HL-60/S4 treated with retinoic acid at 250 ng/mL for 4 days and 3 days (cell line): Measurements from ENCODE around the gene SUN2.

Experiments used
- in situ Hi-C: fragments of 300-500 bp; cut with MboI; formaldehyde crosslinking; loops from 2 replicates; pipeline ENCODE4 v1.7.0; 2022; ENCODE audit warnings: low sequenced_read_pairs

Gene SUN2

DNA sequence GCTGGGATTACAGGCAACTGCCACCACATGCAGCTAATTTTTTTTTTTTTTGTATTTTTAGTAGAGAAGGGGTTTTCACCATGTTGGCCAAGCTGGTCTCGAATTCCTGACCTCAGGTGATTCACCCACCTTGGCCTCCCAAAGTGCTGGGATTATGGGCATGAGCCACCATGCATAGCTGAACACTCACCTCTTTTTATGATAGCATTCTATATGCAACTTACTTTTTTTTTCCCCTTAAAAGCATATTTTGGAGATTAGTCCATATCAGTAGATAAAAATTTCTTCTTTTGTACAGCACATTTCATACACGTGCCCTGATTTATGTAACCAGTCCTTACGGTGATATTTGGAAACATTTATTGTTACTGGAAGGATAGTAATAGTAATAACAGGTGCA lies 35.4 kb downstream of the SUN2 start:
- in situ Hi-C loops = no loop called here

DNA sequence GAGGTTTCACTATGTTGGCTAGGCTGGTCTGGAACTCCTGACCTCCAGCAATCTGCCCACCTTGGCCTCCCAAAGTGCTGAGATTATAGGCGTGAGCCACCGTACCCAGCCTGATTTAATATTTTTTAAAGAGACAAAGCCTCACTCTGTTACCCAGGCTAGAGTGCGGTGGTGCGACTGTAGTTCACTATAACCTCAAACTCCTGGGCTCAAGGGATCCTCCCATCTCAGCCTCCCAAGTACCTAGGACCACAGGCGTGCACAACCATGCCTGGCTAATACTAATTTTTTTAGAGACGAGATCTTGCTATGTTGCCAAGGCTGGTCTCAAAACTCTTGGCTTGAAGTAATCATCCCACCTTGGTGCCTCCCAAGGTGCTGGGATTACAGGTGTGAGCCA lies 36.6 kb downstream of the SUN2 start:
- in situ Hi-C loops = no loop called here

DNA sequence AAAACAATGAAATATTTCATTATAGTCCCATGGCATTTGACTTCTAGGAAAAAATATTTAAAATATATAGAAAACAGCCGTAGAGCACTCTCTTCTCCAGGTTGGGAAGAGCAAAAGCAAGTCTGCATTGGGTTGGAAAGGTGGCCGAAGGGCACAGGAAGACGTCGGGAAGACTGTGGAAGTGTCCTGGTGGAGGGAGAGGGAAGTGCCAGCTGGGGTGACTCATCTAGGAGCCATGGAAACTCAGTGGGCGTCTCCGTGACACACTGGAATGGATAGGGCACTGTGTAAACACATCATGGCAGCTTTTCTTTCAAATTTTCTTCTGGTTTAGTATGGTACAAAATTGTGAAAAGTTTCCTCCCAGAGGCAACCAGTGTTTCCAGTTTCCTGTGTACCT lies 37.4 kb downstream of the SUN2 start:
- in situ Hi-C loops = no loop called here

DNA sequence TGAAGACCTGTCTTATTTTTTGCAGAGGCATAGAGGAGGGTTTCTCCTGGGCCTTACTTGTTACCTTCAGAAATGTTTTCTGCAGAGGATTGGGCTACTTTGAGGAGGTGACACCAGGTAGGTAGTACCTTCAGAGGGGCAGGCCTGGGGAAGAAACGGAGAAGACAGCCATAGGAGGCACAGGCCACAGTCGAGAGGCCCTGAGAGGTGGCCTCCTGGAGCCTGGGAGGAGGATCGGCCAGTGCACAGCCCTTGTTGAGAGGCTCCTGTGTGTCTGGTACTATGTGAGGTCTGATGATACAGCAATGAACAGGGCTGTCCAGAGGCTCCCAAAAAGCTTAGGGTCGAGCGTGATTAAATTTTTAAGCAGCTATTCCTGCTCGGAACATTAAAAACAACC lies 38.6 kb downstream of the SUN2 start:
- in situ Hi-C loops = no loop called here

DNA sequence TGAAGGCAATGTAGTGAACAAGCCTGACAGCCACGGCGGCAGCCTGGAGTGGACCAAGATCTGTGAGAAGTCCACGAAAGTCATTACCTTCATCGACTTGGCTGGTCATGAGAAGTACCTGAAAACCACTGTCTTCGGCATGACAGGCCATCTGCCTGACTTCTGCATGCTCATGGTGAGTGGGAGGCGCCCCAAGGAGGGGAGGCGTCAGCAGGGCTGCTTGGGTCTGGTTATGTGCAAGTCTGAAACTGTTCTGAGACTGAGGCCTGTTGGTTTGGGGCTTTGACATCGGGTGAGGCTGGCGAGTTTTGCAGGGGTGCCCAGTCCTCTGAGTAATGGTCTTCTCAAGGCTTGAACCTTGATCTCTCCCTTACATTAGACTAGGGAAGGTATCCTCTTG lies 39.0 kb downstream of the SUN2 start:
- in situ Hi-C loops = no loop called here

DNA sequence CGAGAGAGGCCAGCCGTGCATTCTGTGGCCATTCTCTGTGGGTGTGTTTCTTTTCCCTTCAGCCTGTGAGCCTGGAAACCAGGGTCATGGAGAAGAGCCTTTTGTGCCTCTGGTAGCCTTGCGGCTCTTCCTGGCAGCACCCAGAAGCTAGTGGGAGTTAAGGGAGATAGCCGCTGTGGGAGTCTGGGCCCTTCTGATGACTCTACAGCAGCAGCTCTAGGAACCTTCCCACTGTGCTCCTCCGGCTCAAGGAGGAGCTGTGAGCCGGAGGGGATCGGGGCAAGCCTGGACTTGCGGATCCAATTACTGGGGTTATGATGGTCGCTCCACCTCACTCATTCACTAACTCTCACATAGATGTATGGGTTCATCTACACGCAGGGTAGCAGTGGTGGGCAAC lies 39.5 kb downstream of the SUN2 start:
- in situ Hi-C loops = no loop called here

DNA sequence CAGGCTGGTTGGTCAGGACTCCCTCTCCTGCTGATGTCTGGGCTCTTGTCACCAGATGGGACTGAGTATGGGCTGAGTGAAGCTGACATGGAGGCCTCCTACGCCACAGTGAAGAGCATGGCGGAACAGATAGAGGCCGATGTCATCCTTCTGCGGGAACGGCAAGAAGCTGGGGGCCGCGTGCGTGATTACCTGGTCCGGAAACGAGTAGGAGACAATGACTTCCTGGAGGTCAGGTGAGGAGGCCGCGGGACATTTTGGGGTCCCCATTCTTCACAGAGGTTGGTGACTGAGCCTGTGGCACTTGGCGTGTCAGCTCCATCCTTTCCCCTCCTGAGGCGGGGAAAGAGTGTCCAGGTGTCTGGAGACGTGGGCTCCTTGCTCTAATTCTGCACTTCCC lies 39.9 kb downstream of the SUN2 start:
- in situ Hi-C loops = no loop called here

DNA sequence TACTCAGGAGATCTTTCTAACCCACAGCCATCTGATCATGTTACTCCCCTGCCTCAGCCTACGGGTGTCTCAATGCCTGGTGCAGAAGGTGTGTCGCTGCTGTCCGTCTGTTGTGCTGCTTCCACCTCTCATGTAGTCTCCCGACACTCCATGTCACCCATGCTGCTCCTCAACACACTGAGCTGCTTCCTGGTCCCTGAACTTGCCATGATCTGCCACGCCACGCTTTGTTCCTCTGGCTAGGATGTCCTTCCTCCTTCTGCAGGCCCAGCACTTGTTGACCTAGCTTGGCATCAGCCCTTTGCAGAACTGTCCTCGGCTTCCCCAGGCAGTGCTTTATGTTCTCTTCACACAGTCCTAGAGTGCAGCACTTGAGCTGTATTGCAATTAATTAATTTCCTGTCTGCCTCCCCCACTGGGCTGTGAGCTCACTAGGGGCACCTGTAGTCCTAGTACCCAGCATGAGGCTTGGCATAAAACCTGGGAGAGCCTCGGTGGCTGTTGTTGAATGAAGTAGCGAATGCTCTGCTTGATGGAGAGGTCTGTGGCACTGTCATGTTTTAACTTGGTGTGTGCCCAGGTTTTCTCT lies 40.5 kb downstream of the SUN2 start:
- in situ Hi-C loops = no loop called here

DNA sequence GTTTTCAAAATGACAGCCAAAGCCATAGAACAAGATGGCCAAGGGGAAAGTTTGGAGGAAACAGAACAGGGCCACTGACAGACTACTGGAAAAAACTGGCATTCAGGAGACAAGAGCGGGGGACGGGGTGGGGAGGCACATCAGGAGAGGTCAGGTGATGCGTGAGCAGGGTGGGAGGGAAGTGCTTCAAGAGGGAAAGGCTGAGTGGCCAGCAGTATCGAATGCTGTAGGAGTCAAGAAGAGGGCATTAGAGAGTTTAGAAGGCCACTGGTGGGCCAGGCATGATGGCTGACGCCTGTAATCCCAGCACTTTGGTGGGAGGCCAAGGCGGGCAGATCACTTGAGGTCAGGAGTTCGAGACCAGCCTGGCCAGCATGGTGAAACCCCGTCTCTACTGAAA lies 41.9 kb downstream of the SUN2 start:
- in situ Hi-C loops = no loop called here

DNA sequence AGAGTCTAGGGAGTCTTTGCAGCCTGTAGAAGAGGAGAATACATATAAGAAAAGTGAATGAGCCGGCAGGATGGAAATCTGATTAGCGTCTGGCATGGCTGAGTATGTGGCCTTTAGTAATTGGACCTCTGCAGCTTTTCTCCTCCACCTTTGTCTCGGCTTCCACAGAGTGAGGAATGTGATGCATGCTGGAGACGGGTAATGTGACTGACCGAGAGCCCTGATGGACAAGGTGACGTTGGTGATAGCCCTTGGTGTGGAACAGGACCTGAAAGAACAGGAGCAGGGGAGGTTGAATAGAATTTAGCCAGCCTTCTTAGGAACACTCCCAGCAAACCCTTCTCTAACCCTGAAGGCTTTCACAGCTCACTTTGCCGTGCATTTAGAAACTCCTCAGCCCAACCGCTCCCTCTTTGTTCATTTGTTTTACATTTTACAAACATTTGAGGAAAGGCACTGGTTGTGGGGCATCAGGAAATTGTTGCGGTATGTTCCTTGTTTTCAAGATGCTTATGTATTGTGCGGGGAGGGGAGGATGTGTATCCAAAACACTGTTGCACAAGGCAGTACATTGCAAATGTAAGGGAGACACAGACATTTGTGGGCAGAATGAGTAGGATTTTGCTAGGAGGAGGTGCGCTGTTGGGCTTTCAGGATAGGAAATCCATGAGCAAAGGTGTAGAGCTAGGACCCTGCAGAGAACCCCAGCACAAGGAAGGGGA lies 43.2 kb downstream of the SUN2 start:
- in situ Hi-C loops = no loop called here

DNA sequence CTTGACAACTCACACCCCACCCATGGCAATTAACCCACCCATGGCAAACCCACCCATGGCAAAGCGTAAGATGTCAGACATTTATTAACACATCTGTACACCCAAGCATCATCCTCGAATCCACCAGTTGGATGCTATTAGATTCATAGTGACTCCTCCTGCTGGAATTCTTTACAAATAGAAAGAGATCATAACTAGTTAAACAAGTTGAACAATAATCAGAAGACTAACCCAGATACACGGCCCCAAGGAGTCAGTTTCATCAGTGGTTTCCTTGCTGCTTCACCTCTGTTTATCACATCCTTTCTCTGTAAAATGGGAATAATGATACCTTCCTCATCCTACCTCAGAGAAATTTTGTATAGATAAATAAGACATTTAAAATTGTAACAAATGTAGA lies 44.9 kb downstream of the SUN2 start:
- in situ Hi-C loops = no loop called here

DNA sequence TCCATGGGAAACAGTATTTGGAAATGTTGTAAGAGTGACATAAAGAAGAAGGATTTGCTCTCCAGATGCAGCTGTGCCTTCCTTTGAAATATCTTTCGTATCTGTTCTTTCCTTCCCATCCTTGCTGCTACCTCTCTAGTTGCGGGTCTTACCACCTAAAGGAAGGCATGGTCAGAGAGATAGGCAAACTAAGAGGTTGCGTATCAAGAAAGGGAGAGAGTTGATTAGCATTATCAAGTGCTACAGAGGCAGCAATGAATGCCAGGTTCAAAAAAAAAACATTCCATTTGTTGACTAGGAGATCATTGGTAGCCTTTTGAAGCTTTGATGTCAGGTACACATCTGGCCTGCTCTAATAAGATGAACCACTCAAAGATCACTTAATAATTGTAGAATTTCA lies 45.4 kb downstream of the SUN2 start:
- in situ Hi-C loops = no loop called here

DNA sequence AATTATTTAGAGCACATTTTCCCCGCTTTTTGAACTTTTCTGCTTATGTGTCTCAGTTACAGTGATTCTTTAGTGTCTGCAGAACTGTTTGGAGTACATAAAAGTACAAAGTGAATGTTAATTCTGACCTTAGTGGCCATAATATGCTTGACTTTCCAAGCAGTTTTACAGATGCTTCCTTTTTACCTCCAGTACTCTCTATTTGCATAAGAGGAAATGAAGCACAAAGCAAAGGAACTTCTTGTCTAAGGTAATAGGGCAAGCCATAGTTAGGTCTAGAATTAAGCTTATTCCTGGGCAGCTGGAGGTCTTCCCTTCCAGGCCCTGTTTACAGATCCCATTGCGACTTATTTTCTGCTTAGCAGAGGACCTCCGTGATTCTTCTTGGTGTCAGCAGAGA lies 46.5 kb downstream of the SUN2 start:
- in situ Hi-C loops = no loop called here

DNA sequence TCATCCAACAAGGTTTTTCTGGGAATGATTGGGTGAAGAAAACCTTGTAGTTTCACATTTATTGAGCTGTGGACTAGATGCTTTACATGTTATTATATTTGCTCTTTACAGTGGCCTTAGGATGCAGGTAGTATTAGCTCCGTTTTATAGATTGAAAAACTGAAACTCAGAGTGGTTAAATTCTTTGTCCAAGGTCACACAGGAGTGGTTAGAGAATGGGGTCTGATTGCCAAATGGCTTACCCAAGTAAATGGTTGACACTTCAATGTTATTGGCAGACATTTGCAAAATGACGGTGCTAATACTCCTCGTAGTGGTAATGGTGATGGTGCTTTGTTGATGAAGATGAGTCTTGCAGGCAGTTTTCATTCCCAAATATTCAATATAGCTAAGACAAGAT lies 47.8 kb downstream of the SUN2 start:
- in situ Hi-C loops = no loop called here

DNA sequence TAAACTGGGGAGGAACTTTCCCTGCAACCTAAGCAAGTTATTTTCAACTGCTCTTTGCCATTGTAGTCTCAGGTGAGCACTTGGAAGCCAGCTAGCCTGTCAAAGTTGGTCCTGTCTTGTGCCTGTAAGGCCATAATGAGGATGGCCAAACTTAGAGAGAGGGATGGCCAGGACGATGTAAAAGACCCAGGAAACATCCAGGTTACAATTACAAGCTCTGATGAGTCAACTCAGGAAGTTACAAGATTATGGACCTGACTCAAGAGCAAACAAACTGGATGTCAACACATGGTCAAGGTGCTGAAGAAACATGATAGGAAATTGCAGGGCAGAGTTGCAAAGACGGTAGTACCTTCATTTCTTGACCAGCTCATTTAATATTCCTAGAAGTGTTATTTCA lies 48.5 kb downstream of the SUN2 start:
- in situ Hi-C loops = no loop called here

DNA sequence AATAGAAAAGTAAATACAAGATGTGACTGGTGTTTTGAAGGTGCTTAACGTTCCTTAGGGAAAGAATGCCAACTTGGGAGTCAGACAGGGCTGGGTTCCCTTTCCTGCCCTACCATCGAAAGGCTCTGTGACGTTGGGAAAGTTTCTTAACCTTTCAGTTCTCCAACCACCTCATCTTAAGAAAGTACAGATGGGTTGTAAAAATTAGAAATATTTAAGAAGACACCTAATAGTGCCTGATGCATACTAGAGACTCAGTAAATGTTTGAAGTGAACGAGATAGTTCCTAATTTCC lies 49.0 kb downstream of the SUN2 start:
- in situ Hi-C loops = no loop called here

DNA sequence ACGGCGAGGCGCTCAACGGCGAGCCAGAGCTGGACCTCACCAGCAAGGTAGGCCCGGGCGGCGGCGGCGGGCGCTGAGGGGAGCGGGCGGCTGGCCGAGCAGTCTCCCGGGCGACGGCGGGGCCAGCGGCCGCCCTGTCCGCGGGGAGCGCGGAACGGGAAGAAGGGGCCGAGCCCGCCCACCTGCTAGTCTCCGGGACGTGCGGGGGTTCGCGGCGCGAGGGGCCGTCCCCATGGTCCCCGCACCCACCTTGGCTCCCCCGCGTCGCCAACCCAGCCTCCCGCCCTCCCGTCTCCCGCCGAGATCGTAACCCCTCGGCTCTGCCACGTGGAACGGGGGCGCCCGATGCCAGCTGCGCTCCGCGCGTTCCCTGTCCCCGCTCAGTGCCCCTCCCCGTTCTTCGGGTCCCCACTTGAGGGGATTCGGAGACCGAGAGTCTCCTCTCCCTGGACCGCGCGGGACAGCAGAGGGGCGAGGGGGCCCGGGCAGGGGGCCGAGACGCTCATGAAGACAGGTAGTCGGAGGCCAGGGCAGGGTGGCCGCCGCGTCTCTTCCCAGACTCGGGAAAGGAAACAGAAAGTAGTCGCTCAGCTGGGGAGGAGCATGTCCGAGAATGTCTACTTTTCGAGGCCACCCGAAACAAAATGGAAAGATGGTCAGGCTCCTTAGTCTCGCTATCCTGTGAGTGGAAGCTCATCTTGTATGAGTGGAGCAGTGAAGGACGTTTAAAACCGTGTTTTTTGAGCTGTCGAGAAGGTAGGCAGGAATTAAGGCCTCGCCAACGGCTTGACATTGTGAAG lies 49.5 kb downstream of the SUN2 start:
- in situ Hi-C loops = no loop called here

DNA sequence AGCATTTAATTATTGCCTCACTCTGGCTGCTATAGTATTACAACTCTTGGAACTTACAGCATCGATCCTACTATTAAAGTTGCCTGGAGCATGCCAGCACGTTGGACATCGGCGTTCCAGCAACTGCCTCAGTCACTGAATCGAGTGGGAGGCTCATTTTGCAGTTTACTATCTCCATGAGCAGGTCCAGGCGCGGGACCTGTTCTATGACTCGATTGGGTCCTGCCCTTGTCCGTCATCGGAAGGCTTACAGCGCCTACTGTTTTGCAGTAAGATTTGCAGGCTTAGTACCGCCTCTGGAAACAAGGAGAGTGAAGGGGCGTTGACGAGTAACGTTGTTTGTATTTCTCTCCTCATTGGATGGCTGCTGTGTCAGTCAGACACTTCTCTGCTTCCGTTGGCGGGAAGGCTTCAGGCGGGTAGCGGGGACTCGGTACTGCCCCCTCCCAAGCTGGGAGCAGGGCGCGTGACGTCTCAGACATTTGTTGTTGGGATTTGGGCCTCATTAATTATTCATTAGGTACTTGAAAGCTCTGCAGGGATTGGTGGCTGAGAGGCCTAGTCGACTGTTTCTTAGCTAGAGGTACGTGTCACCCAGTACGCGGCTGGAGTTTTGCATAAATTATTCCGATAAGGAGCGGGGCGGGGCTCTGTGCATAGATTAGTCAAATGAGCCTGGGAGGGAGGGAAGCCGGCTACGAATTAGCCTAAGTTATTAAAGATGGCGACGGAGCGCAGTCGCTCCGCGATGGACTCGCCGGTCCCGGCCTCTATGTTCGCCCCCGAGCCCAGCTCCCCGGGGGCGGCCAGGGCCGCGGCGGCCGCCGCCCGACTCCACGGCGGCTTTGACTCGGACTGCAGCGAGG lies 50.3 kb downstream of the SUN2 start, which contains the start of gene GTPBP1:
TSS of gene GTPBP1 (plus strand) at position 710 of the 866 bp plus-strand sequence. CDS start at position 722, 12 bp downstream.
- in situ Hi-C loops = no loop called here

DNA sequence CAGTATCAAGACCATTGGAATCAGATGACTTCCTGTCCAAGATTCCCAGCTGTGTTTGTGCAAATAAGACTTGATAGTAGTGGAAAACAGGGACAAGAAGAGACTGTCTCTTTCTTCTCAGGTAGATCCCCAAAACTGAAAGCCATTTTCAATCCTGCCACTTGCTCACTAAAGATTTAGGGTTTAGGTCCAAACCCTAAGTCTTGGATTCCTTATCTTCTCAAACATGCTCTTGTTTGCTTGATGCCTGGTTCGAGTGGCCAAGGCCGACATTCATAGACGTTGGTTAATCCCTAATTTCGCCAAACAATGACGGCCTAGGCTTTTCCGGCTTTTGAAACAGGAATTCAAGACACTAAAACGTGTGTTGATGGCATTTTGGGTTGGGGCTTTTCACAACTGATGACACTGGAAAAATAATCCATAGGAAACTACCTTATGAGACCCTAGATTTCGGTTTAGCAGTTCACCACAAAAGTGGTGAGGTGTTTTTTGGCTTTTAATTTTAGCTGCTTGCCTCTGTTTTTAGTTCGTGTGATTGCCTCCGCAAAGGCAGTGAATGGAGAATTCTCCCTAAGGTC lies 51.1 kb downstream of the SUN2 start:
- in situ Hi-C loops = no loop called here

DNA sequence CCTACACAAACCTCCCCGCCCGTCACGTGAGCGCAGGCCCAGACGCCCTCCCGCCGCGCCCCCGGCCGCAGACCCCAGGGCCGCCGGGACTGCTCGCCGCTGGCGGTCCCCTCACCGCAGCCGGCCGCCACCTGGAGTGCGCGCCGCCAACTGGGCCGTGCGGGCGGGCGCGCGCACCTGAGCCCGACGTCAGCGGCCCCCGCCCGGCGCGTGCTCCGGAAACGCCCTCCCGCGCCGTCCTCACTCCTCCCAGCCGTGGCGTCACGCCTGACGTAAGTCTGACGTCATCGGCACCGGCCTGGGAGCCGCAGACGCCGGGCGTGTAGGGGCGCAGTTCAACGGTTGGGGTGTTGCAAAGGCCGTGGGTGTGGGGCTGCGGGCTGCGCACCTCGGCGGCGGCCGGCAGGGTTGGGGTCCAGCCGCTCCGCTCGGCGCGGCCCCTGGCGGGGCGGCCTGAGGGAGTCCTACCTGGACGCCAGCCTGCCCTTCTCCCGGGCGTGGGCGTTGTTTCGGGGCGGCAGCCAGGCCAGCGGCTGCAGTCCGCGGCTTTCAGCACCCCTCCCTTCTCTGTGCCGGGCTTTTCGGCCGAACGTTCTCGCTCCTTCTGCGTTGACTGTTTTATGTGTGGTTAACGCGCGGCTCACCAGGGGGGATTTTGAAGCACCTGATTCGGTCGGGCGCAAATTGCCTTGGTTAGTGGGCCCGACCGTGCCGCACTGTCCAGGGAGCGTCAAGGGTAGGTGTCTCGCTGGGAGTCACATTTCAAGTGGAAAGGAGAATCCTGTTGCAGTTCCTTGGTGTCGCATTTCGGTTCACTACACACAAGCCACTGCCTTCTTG lies 54.8 kb downstream of the SUN2 start, which contains the start of gene JOSD1:
TSS of gene JOSD1 (minus strand) at position 155 of the 840 bp plus-strand sequence. CDS start 956 bp downstream, outside the sequence.
- in situ Hi-C loops = no loop called here
